Thyroid gland (tissue), 4 donors: ENCODE measurements around the gene TSPAN9. TPM values are rescaled to one million over a fixed set of nuclear protein-coding genes. Genes with fewer than 3 reads are reported as not detected.

Experiments used
- DNase-seq, 2 donors: peaks; one replicate each; pipeline ENCODE4 v3.0.0-alpha.2; 2019
- H3K27ac ChIP-seq, 3 donors: fragments of 200-600 bp; sonication (generic); 1 replicate in 2 of 3; 2 replicates in 1 of 3; pipeline ENCODE4 v1.5.1; 2016 to 2019; ENCODE audit warnings: mild to moderate bottlenecking in 1 of 3, moderate library complexity in 1 of 3
- H3K27me3 ChIP-seq: fragments of 200-600 bp; sonication (generic); one replicate; pipeline ENCODE4 v1.5.1; 2019
- H3K36me3 ChIP-seq, 2 donors: fragments of 200-600 bp; sonication (generic); one replicate each; pipeline ENCODE4 v1.5.1; 2016 to 2019
- H3K4me1 ChIP-seq, 2 donors: fragments of 200-600 bp; sonication (generic); one replicate each; pipeline ENCODE4 v1.5.1; 2017 to 2019
- H3K4me3 ChIP-seq, 3 donors: fragments of 200-600 bp; sonication (generic); replicated peaks in 1 of 3; 1 replicate in 2 of 3; 2 replicates in 1 of 3; pipeline ENCODE4 v1.5.1; 2016; ENCODE audit warnings: mild to moderate bottlenecking in 1 of 3
- H3K9me3 ChIP-seq: fragments of 200-600 bp; sonication (generic); one replicate; pipeline ENCODE4 v1.5.1; 2017
- POLR2A ChIP-seq, 2 donors: fragments of 450-650 bp; IDR thresholded peaks; one replicate each; pipeline ENCODE4 v1.6.1; 2017; ENCODE audit warnings: antibody characterized with exemption in 2 of 2, mild to moderate bottlenecking in 2 of 2, moderate library complexity in 1 of 2
- WGBS, 2 donors: methylation state at CpG; one replicate each; pipeline ENCODE4 v1.1.5; 2017; 5-methylcytosine and 5-hydroxymethylcytosine counted together
- intact Hi-C: fragments of 100-400 bp; cut with DNase I; formaldehyde crosslinking; loops from one replicate; pipeline ENCODE4 v1.15.1; 2023
- total RNA-seq, 4 donors: library from RNA; depleted of rRNA; stranded (reverse); fragments of >200 nt; gene quantifications; one replicate each; pipeline ENCODE4 v1.2.3, GENCODE V29; 2016
- TF ChIP-seq, protein P1 (sequence below), 6 experiments: fragments of 200-600 bp in 3 of 6; fragments of 450-650 bp in 3 of 6; sonication (generic) in 3 of 6; IDR thresholded peaks; one replicate each; pipeline ENCODE4 v1.5.1; 2016 to 2019; ENCODE audit warnings: antibody characterized with exemption in 6 of 6, mild to moderate bottlenecking in 2 of 6, inconsistent platforms in 1 of 6, moderate library complexity in 1 of 6

TSPAN9 gene
- total RNA-seq, 4 donors from 2014 or later: 26.9 to 47.5 (median 33.2) TPM

- 95 to 97% methylated on average over 8 of the region's 8 CpGs for WGBS, 2 donors
- DNase-seq: no peak
Measured at GRCh38 chr12:3071107-3071506, 6.1 kb upstream of the TSPAN9 start.

GRCh38 chr12:3071710-3072109 lies 5.5 kb upstream of the TSPAN9 start:
- H3K4me3 ChIP-seq: no peak overlapping the region
- WGBS, 2 donors: 95 to 96% methylated on average over 16 to 25 of the region's 25 CpGs
- no peaks in the 10 kb centered on the region for H3K27me3 ChIP-seq
- peaks cover 21 to 39% of the 10 kb centered on the region in 2 donors for H3K4me1 ChIP-seq
- H3K36me3 ChIP-seq: no peaks in the 10 kb centered on the region
- DNase-seq: no peak
- no peaks in the 10 kb centered on the region for H3K9me3 ChIP-seq
- intact Hi-C loops: loop anchor here (10.0 kb wide), 1 partner anchor 63 kb away; no protein-coding TSS in a partner anchor
- no peak overlapping the region for H3K27ac ChIP-seq
- no peak for TF ChIP-seq POLR2A (IDR thresholded peaks at IDR 0.05)
- TF ChIP-seq, protein P1, sequence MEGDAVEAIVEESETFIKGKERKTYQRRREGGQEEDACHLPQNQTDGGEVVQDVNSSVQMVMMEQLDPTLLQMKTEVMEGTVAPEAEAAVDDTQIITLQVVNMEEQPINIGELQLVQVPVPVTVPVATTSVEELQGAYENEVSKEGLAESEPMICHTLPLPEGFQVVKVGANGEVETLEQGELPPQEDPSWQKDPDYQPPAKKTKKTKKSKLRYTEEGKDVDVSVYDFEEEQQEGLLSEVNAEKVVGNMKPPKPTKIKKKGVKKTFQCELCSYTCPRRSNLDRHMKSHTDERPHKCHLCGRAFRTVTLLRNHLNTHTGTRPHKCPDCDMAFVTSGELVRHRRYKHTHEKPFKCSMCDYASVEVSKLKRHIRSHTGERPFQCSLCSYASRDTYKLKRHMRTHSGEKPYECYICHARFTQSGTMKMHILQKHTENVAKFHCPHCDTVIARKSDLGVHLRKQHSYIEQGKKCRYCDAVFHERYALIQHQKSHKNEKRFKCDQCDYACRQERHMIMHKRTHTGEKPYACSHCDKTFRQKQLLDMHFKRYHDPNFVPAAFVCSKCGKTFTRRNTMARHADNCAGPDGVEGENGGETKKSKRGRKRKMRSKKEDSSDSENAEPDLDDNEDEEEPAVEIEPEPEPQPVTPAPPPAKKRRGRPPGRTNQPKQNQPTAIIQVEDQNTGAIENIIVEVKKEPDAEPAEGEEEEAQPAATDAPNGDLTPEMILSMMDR (IDR thresholded peaks at IDR 0.05): no peak

More at GRCh38 chr12:3071107-3071506, 6.1 kb upstream of the TSPAN9 start:
- H3K9me3 ChIP-seq: no peaks in the 10 kb centered on the region
- H3K4me3 ChIP-seq: no peak overlapping the region
- H3K27me3 ChIP-seq: no peaks in the 10 kb centered on the region
- peaks cover 16 to 33% of the 10 kb centered on the region in 2 donors for H3K4me1 ChIP-seq
- H3K27ac ChIP-seq: no peak overlapping the region
- H3K36me3 ChIP-seq: no peaks in the 10 kb centered on the region
- no peak for TF ChIP-seq POLR2A (IDR thresholded peaks at IDR 0.05)
- TF ChIP-seq, protein P1 (IDR thresholded peaks at IDR 0.05): no peak
- intact Hi-C loops: loop anchor here (10.0 kb wide), 1 partner anchor 64 kb away; no protein-coding TSS in a partner anchor

DNA sequence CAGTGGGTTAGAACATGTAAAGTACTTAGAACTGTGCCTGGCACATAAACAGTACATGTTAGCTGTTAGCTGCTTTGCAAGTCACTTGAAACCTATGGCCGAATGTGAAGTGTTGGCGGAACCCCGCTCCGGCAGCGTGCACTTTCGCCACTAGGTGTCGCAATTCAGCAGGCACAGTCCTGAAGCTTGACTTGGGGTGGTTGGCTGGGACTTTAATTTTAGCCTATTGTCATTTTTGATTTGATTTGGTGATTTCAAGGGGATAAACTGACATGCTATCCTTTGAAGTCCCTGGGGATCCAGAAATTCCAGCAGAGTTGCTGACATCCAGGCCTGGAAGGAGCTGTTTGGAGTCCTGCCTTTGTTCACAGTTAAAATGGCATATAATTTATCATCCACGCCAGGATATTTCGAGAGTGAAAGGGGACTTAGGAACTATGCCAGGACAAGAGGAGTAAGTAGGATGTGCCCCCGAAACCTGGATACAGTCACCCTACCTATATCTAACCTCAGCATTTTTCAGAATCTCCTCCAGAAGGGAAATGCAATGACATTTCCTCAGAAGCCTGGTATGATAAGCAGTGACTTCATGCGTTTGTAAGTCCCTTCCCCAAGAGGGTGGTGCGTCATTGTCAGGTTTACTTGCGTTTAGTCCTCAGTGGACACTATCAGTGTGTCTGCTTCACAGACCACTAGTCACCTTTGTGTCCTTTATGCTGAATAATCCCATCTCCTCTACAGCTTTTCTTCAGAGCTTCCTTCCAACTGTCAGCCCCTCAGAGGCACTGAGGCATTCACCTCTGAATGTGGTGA lies 3.5 kb upstream of the TSPAN9 start:
- DNase-seq: peak; percentile 80 to 89
- H3K36me3 ChIP-seq: no peaks in the 10 kb centered on the region
- no peak overlapping the region for H3K4me3 ChIP-seq
- intact Hi-C loops: loop anchor here (2.0 to 10.0 kb wide), 2 partner anchors 61 to 201 kb away; no protein-coding TSS in a partner anchor
- peaks cover 28 to 38% of the 10 kb centered on the region in 2 donors for H3K4me1 ChIP-seq
- H3K27me3 ChIP-seq: no peaks in the 10 kb centered on the region
- no peak for TF ChIP-seq POLR2A (IDR thresholded peaks at IDR 0.05)
- TF ChIP-seq, protein P1 (IDR thresholded peaks at IDR 0.05): peak; percentile 79 to 97 (median 91)
- no peaks in the 10 kb centered on the region for H3K9me3 ChIP-seq
- WGBS, 2 donors: 17 to 18% methylated on average over 13 of the region's 13 CpGs
- H3K27ac ChIP-seq: no peak overlapping the region

DNA sequence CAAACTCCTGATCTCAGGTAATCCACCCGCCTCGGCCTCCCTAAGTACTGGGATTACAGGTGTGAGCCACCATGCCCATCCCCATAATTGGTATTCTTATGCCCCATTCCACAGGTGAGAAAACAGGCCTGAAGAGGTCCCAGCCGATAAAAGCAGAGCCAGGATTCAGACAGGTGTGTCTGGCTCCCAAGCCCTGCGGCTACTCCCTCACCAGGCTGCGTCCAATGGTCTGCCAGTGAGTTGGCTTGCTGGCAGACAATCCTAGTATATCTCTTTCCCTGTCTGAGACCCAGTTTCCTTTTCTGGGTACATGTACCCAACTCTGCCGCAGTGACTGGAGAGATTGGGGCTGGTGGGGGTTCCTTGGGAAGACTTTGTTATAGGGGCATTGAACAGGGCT lies 1.9 kb upstream of the TSPAN9 start:
- peaks cover 28 to 38% of the 10 kb centered on the region in 2 donors for H3K4me1 ChIP-seq
- no peaks in the 10 kb centered on the region for H3K27me3 ChIP-seq
- no peak for TF ChIP-seq POLR2A (IDR thresholded peaks at IDR 0.05)
- TF ChIP-seq, protein P1 (IDR thresholded peaks at IDR 0.05): no peak
- H3K9me3 ChIP-seq: no peaks in the 10 kb centered on the region
- intact Hi-C loops: loop anchor here (2.0 to 10.0 kb wide), 3 partner anchors 59 to 1197 kb away; partner anchors contain the start of gene CCND2
- no peaks in the 10 kb centered on the region for H3K36me3 ChIP-seq
- 85 to 95% methylated on average over 5 to 6 of the region's 6 CpGs for WGBS, 2 donors
- H3K27ac ChIP-seq: peak overlapping the region in 1 of 3 donors; percentile 22
- DNase-seq: no peak
- H3K4me3 ChIP-seq: no peak overlapping the region
